ENCODE measurements around the gene TPRX1. TPM values are rescaled to one million over a fixed set of nuclear protein-coding genes. Genes with fewer than 3 reads are reported as not detected.

Gene TPRX1
- total RNA-seq, 2 experiments from 2014 or later: not detected

GRCh38 chr19:47761566-47761965 is 42.8 kb downstream of the TPRX1 start:
- DNase-seq (no peak), ATAC-seq (no peak)
- peaks cover 31% of the 10 kb centered on the region for H3K36me3 Mint-ChIP-seq (ENCODE audit: low read depth)
- H3K9me3 Mint-ChIP-seq: no peaks in the 10 kb centered on the region
- no peaks in the 10 kb centered on the region for H3K4me1 Mint-ChIP-seq (ENCODE audit: low read depth)
- H3K4me3 Mint-ChIP-seq: no peak overlapping the region
- no peak overlapping the region for H3K27ac Mint-ChIP-seq
- TF ChIP-seq CTCF (IDR thresholded peaks at IDR 0.05): no peak
- no peaks in the 10 kb centered on the region for H3K27me3 Mint-ChIP-seq
- ChIA-PET CTCF (no interaction called here), POLR2A (interaction anchor here (8.2 kb wide), 1 partner anchor 15 kb away, joined by 69 read pairs; the partner anchor contains the start of gene NOP53)
- intact Hi-C loops (cut with micrococcal nuclease): no loop called here

- no peak for TF ChIP-seq CTCF (IDR thresholded peaks at IDR 0.05)
- Mint-ChIP-seq H3K4me1 (ENCODE audit: low read depth) (no peaks in the 10 kb centered on the region), H3K4me3 (no peak overlapping the region), H3K9me3 (no peaks in the 10 kb centered on the region), H3K27me3 (no peaks in the 10 kb centered on the region), H3K36me3 (ENCODE audit: low read depth) (peaks cover 36% of the 10 kb centered on the region), H3K27ac (no peak overlapping the region)
- POLR2A ChIA-PET: interaction anchor here (2.4 to 8.2 kb wide), 2 partner anchors 9 to 14 kb away, joined by 11 to 69 read pairs; partner anchors contain the start of gene NOP53
- ATAC-seq: no peak
- no peak for DNase-seq
- CTCF ChIA-PET: no interaction called here
- intact Hi-C loops (cut with micrococcal nuclease): no loop called here
Measured at GRCh38 chr19:47760632-47760999, 43.7 kb downstream of the TPRX1 start.

- H3K36me3 Mint-ChIP-seq (ENCODE audit: low read depth): peaks cover 44% of the 10 kb centered on the region
- POLR2A ChIA-PET: interaction anchor here (1.4 to 8.2 kb wide), 3 partner anchors 9 to 12 kb away, joined by 5 to 69 read pairs (median 7); partner anchors contain the start of gene NOP53
Measured at GRCh38 chr19:47758443-47758804, 45.9 kb downstream of the TPRX1 start.

GRCh38 chr19:47757617-47758442 is 46.5 kb downstream of the TPRX1 start:
- Mint-ChIP-seq H3K9me3 (no peaks in the 10 kb centered on the region), H3K4me3 (no peak overlapping the region), H3K27ac (no peak overlapping the region), H3K4me1 (ENCODE audit: low read depth) (no peaks in the 10 kb centered on the region), H3K36me3 (ENCODE audit: low read depth) (peaks cover 50% of the 10 kb centered on the region), H3K27me3 (no peaks in the 10 kb centered on the region)
- no peak for TF ChIP-seq CTCF (IDR thresholded peaks at IDR 0.05)
- no peak for ATAC-seq
- DNase-seq: no peak
- ChIA-PET POLR2A (interaction anchor here (1.4 to 8.2 kb wide), 3 partner anchors 8 to 11 kb away, joined by 5 to 69 read pairs (median 7); partner anchors contain the start of gene NOP53), CTCF (interaction anchor here (1.2 kb wide), 1 partner anchor 45 kb away, joined by 3 read pairs; the partner anchor contains the start of gene EHD2)
- intact Hi-C loops (cut with micrococcal nuclease): no loop called here

More at GRCh38 chr19:47758443-47758804, 45.9 kb downstream of the TPRX1 start:
- intact Hi-C loops (cut with micrococcal nuclease): no loop called here
- ATAC-seq (no peak), DNase-seq (no peak)
- Mint-ChIP-seq H3K4me1 (ENCODE audit: low read depth) (no peaks in the 10 kb centered on the region), H3K27me3 (no peaks in the 10 kb centered on the region), H3K27ac (no peak overlapping the region), H3K4me3 (no peak overlapping the region), H3K9me3 (no peaks in the 10 kb centered on the region)
- no peak for TF ChIP-seq CTCF (IDR thresholded peaks at IDR 0.05)
- CTCF ChIA-PET: interaction anchor here (1.2 kb wide), 1 partner anchor 45 kb away, joined by 3 read pairs; the partner anchor contains the start of gene EHD2

Data from activated CD8-positive, alpha-beta T cell treated with anti-CD3 and anti-CD28 coated beads for 36 hours (primary cell).